Esophagus (tissue), 2 donors: ENCODE measurements around the gene BRWD1. TPM values are rescaled to one million over a fixed set of nuclear protein-coding genes. Genes with fewer than 3 reads are reported as not detected.
"Not testable (repeated sequence)": the region's sequence is repeated elsewhere in the genome, so short reads cannot be mapped to it uniquely, and the experiment has no call there.

ENCODE experiments used
- H3K27ac ChIP-seq, 2 donors: one replicate each; pipeline ENCODE4 v1.5.1; 2013; ENCODE audit warnings: low read depth in 2 of 2, mild to moderate bottlenecking in 2 of 2, inconsistent platforms in 1 of 2, low read length in 1 of 2, moderate library complexity in 1 of 2
- H3K27me3 ChIP-seq, 2 donors: one replicate each; pipeline ENCODE4 v1.6.1; 2013; ENCODE audit warnings: low read length in 2 of 2, control low read depth in 1 of 2, mild to moderate bottlenecking in 1 of 2; ENCODE audit not compliant: insufficient read depth in 2 of 2, control insufficient read depth in 1 of 2
- H3K36me3 ChIP-seq, 2 donors: one replicate each; pipeline ENCODE4 v1.6.1; 2013; ENCODE audit warnings: low read length in 1 of 2; ENCODE audit not compliant: control insufficient read depth in 2 of 2, insufficient read depth in 2 of 2
- H3K4me1 ChIP-seq, 2 donors: one replicate each; pipeline ENCODE4 v1.6.1; 2013; ENCODE audit warnings: low read length in 1 of 2; ENCODE audit not compliant: control insufficient read depth in 2 of 2, insufficient read depth in 2 of 2
- H3K4me3 ChIP-seq, 2 donors: one replicate each; pipeline ENCODE4 v1.5.1; 2013; ENCODE audit warnings: low read length in 2 of 2, mild to moderate bottlenecking in 2 of 2, low read depth in 1 of 2, moderate library complexity in 1 of 2
- H3K9me3 ChIP-seq, 2 donors: one replicate each; pipeline ENCODE4 v1.6.1; 2013; ENCODE audit warnings: mild to moderate bottlenecking in 2 of 2, low read depth in 1 of 2, low read length in 1 of 2, moderate library complexity in 1 of 2; ENCODE audit not compliant: control insufficient read depth in 2 of 2, insufficient read depth in 1 of 2
- WGBS, 2 donors: extraction: QIAGEN DNeasy Blood & Tissue Kit; methylation state at CpG; one replicate each; pipeline ENCODE4 v1.1.7; 2013; 5-methylcytosine and 5-hydroxymethylcytosine counted together
- polyA plus RNA-seq, 2 donors: library from polyadenylated mRNA; stranded (reverse); fragments of 200-250 nt; gene quantifications; one replicate each; pipeline ENCODE4 v1.2.3, GENCODE V29; 2013
- donor health status: healthy with polysubstance abuse.
- donor health status: Bipolar disorder and iron deficiency.

The BRWD1 gene
- polyA plus RNA-seq, 2 donors: 7.1 to 8.3 TPM

DNA sequence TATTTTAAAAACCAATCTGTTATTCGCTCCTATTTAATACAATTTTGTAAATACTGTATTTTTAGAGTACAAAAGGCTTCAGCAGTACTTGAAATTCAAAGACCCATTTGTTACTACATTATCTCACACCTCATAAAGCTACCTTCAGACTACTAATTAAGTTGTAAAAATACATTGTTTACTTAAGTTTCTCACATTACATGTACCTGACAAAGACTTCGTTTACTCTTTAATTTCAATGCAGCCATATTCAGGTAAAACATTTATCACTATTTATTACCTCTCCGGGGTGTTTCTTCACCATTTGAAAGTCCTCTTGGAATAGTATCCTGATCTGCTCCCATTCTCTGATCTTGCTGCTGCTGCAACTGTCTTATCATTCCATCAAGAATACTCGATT lies 55.2 kb downstream of the BRWD1 start:
- peaks cover 4 to 5% of the 10 kb centered on the region in 2 donors for H3K36me3 ChIP-seq
- H3K4me1 ChIP-seq: no peaks in the 10 kb centered on the region
- 67 to 78% methylated on average over 4 of the region's 4 CpGs for WGBS, 2 donors
- H3K4me3 ChIP-seq: no peak overlapping the region
- no peak overlapping the region for H3K27ac ChIP-seq
- no peaks in the 10 kb centered on the region for H3K27me3 ChIP-seq
- no peaks in the 10 kb centered on the region for H3K9me3 ChIP-seq

DNA sequence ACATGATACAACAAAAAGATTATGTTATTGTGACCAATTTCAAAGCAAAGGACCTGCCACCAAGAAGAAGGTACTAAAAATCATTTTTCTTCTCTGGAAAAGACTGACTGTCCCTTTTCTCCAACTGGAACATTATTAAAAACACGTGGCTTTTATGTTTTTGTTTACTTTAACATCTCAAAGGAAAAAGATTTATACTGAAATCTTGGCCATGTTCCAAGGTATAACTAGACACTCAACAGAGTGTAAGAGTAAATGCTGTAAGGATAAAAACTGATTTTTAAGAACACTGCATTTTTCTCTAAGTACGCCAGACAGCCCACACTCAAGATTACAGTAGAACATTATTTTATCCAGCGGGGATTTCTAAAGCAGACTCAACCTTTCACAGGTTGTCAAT lies 62.1 kb downstream of the BRWD1 start:
- Histone ChIP-seq H3K4me3 (no peak overlapping the region), H3K27ac (no peak overlapping the region), H3K27me3 (no peaks in the 10 kb centered on the region), H3K4me1 (no peaks in the 10 kb centered on the region), H3K36me3 (peaks cover under 1 to 1% of the 10 kb centered on the region in 2 donors), H3K9me3 (no peaks in the 10 kb centered on the region)
- 58 to 68% methylated on average over 3 of the region's 3 CpGs for WGBS, 2 donors

DNA sequence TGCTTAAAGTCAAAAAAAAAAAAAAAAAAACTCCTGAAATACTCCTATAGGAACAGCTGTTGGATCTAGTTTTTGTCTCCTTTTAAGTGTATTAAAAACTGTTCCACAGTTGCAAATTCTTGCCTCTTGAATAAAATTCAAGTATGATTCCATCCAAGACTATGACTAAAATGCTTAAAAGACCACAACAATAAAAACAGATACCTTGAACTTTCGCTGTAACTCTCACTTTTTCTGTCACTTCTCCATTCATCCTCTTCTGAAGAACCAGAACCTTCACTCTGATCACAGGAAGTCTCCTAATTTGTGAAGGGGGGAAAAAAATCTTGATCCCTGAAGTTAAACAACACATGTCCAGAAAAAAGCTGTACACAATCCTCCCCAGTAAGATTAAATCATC lies 75.2 kb downstream of the BRWD1 start:
- WGBS, 2 donors: 93 to 97% methylated on average over 1 of the region's 1 CpG
- H3K27ac ChIP-seq: no peak overlapping the region
- no peak overlapping the region for H3K4me3 ChIP-seq
- H3K27me3 ChIP-seq: no peaks in the 10 kb centered on the region
- no peaks in the 10 kb centered on the region for H3K9me3 ChIP-seq
- no peaks in the 10 kb centered on the region for H3K4me1 ChIP-seq
- H3K36me3 ChIP-seq: peaks cover 8 to 10% of the 10 kb centered on the region in 2 donors

DNA sequence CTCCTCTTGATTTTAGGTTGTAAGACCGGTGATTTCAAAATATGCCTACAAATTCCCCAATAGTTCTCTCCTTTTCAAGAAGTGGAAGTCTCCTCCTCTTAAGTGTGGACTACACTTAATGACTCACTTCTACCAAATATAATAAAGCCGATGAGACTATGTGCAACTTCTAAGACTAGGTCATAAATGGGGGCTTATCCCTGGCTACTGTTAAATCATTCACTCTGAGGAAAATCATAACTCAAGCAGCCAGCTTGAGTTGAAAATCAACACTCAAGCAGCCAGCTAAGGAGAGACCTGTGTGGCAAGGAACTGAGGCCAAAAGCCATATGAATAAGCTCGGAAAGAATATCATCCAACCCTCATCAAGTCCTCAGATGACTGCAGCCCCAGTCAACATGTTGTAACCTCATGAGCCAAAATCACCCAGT lies 80.6 kb downstream of the BRWD1 start:
- H3K9me3 ChIP-seq: no peaks in the 10 kb centered on the region
- no peaks in the 10 kb centered on the region for H3K27me3 ChIP-seq
- WGBS, 2 donors: 85 to 94% methylated on average over 3 of the region's 3 CpGs
- H3K4me3 ChIP-seq: no peak overlapping the region
- H3K4me1 ChIP-seq: no peaks in the 10 kb centered on the region
- H3K36me3 ChIP-seq: peaks cover 10 to 13% of the 10 kb centered on the region in 2 donors
- no peak overlapping the region for H3K27ac ChIP-seq

DNA sequence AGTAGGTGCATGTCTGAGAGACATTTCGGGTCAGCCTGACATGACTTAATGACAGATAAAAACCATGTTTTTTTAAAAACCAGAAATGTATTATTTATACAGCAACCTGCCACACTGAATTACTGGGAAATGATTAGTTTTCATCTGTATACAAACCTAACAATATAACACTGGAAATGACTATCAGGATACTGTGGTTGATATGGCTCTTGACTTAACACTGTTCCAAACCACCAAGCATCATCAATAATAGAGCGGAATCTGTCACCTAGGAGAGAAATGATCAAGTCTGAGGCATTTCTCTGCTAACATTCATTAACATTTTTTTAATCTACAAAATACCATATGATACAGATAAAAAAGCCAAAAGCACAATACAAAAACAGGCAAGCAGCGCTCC lies 88.5 kb downstream of the BRWD1 start:
- Histone ChIP-seq H3K4me1 (no peaks in the 10 kb centered on the region), H3K27me3 (no peaks in the 10 kb centered on the region), H3K27ac (no peak overlapping the region), H3K36me3 (peaks cover 0 to 9% of the 10 kb centered on the region in 2 donors), H3K4me3 (no peak overlapping the region), H3K9me3 (no peaks in the 10 kb centered on the region)
- 98% methylated on average over 3 of the region's 3 CpGs for WGBS, 2 donors

DNA sequence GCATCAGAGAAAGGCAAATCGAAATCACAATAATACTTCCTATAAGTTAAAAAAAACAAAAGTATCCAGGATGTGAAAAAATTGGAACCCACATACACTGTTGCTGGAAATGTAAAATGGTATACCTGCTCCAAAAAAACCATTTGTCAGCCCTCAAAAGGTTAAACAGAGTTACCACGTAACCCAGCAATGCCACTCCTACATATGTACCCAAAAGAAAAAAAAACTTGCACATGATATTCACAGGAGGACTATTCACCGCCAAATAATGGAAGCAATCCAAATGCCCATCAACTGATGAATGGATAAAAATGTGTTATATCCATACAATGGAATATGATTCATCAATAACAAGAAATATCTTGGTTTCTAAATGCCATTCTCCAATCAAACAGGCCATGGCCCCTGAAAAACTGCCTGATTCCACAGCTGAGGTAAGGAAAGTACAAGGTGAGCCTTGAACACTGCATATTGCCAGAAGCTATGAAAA lies 91.4 kb downstream of the BRWD1 start:
- Histone ChIP-seq H3K9me3 (no peaks in the 10 kb centered on the region), H3K4me1 (no peaks in the 10 kb centered on the region), H3K27ac (no peak overlapping the region), H3K27me3 (no peaks in the 10 kb centered on the region), H3K36me3 (peaks cover 0 to 7% of the 10 kb centered on the region in 2 donors), H3K4me3 (no peak overlapping the region)
- 60 to 71% methylated on average over 3 of the region's 3 CpGs for WGBS, 2 donors

DNA sequence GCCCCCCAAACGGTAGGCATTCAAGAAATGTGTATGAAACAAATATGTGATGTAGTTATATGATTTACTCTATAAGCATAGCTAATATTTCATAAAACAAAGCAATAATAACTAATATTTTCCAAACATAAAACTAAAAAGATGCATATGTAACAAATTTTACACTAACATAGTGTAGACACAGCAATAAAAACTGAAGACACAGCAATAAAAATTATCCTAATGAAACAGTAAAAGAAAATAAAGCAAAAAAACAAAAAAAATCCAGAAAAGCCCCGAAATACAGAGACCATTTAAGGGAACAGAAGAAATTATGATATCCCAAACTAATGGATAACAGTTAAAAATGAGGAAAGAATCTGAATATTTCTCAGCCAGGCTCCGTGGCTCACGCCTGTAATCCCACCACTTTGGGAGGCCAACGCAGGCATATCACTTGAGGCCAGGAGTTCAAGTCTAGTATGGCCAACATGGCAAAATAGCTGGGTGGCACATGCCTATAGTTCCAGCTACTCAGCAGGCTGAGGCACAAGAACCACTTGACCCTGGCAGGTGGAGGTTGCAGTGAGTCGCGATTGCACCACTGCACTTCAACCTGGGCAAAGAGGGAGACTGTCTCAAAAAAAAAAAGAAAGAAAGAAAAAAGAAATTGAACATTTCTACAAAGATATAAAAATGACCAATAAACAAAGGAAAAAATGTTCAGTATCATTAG lies 92.0 kb downstream of the BRWD1 start:
- WGBS, 2 donors: 95 to 98% methylated on average over 7 of the region's 7 CpGs
- H3K36me3 ChIP-seq: peaks cover 0 to 4% of the 10 kb centered on the region in 2 donors
- no peaks in the 10 kb centered on the region for H3K4me1 ChIP-seq
- H3K4me3 ChIP-seq: no peak overlapping the region
- no peaks in the 10 kb centered on the region for H3K27me3 ChIP-seq
- no peak overlapping the region for H3K27ac ChIP-seq
- no peaks in the 10 kb centered on the region for H3K9me3 ChIP-seq

DNA sequence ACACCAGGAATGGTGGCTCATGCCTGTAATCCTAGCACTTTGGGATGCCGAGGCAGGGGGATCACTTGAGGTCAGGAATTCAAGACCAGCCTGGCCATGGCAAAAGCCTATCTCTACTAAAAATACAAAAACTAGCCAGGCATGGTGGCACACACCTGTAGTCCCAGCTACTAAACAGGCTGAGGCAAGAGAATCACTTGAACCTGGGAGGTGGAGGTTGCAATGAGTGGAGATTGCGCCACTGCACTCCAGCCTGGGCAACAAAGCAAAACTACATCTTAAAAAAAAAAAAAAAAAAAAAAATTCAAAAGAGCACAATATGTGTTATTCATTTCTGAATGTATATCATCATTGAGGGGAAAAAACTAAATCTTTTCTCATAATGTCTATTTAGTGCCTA lies 92.6 kb downstream of the BRWD1 start:
- not testable (repeated sequence) for H3K4me1 ChIP-seq, H3K27ac ChIP-seq, H3K27me3 ChIP-seq, H3K9me3 ChIP-seq, H3K4me3 ChIP-seq, H3K36me3 ChIP-seq
- 92 to 100% methylated on average over 2 of the region's 2 CpGs for WGBS, 2 donors

DNA sequence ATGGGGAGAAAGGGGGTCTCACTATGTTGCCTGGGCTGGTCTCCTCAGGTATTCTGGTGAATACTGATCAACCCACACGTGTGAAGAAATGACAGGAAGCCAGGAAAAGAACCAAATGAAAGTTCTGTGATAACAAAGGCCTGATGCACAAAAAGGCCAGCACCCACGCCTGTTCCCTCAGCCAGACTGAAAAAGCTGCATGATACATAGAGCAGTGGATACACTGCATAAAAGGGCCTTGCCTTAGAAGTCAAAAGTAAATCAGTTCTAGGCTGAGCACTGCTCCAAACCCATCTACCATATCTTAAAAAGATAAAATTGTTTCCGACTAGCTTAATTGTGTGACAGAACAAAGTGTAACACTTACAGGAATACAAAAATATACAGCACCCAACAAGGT lies 93.3 kb downstream of the BRWD1 start:
- Histone ChIP-seq H3K9me3 (no peaks in the 10 kb centered on the region), H3K4me3 (no peak overlapping the region), H3K27ac (no peak overlapping the region), H3K36me3 (peaks cover 3 to 6% of the 10 kb centered on the region in 2 donors), H3K27me3 (no peaks in the 10 kb centered on the region), H3K4me1 (no peaks in the 10 kb centered on the region)
- WGBS, 2 donors: 78 to 88% methylated on average over 3 of the region's 3 CpGs

DNA sequence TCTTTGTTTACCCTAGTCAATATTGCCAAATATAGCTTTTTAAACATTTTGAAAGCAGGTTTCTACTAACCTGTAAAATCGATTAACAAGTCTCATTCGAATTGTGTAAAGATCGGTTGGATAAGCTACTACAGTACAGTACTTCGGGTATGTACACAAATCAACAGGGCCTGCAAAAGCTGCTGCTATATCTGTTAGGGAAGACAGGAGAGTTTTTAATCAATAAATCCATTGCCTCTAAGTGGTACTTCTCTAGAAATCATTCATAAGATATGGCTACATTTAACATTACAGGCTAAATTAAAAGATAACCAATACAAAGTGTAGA lies 95.4 kb downstream of the BRWD1 start:
- Histone ChIP-seq H3K27ac (no peak overlapping the region), H3K9me3 (no peaks in the 10 kb centered on the region), H3K36me3 (peaks cover 3 to 6% of the 10 kb centered on the region in 2 donors), H3K4me1 (no peaks in the 10 kb centered on the region), H3K27me3 (no peaks in the 10 kb centered on the region), H3K4me3 (no peak overlapping the region)
- 75 to 89% methylated on average over 4 of the region's 4 CpGs for WGBS, 2 donors
